Activated naive CD8-positive, alpha-beta T cell treated with anti-CD3 and anti-CD28 coated beads, Interleukin-2, amount 50 U/mL, for 16 hours (primary cell): ENCODE data around the gene SMC6.

Experiments
- DNase-seq: peaks from one replicate; pipeline ENCODE4 v3.0.0-alpha.2; 2020; ENCODE audit warnings: low read depth, low spot score

Gene SMC6

GRCh38 chr2:17765398-17765797 is 11.8 kb upstream of the SMC6 start:
- no peak for DNase-seq

DNA sequence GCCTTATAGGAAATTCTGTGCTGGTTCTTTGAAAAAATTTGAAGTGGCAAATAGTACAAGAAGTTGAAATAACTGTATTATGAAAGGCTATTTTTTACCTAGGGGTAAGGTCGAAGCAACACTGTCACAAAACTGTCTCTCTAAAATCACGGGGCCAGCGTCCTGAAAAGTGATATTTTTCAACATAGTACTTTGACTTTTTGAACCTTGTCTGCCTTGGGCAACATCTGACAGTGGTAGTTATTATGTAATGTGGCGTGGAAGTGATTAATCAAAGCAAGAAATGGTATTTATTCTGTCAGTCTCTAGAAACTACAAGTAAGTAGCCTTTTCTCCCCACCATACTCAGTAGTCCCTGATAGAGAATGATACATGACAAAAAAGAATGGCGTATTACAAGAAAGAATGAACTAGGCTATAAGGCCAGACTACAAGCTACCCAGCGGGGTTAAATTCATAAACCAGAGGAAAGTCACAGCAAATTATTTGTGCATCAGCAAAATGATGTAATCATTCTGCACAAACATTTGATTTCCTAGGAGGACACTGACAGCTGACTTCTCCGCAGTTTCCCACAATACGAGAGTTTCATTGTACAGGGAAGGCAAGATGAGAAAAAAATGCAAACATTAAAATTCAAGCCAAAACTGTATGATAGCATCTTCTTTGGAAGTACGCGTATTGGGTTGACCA is 10.2 kb upstream of the SMC6 start:
- no peak for DNase-seq

- DNase-seq = no peak
Measured at GRCh38 chr2:17762451-17762850, 8.8 kb upstream of the SMC6 start.

- no peak for DNase-seq
Measured at GRCh38 chr2:17759805-17760204, 6.2 kb upstream of the SMC6 start.

DNA sequence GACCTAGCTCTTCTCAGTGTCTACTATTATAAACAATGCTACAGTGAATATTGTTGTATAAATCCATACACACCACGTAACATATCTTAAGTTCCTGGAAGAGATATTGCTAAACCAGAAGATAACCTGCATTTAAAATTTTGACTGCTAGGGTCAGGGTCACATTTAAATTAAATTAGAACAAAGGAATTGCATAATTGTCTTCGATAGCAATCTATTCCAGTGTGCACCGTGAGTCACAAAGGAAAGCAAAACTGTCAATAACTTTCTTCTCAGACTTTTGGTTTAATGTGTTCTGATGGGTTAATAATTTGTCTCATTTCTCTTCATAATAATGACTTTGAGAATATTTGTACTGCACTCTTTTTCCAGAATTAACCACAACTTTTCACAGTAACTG is 4.5 kb upstream of the SMC6 start:
- no peak for DNase-seq

DNA sequence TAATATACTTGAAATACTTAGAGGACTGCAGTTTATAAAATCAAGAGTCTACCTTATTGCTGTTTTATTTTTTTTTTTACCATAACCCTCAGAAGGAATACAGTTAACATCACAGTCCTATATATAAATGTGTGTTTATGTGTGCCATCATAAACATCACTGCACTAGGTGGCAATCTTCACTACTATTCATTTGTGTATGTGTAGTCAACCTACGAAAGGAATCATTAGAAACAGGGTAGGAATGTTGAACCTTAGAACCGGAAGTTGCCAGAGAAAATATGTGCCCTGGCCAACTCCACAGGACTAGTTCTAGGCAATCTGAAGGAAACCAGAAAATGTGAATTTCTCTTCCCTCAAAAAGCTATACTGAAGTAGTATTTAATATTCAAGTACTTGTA is 3.7 kb upstream of the SMC6 start:
- no peak for DNase-seq

GRCh38 chr2:17756668-17757067 is 3.1 kb upstream of the SMC6 start:
- DNase-seq = no peak

DNA sequence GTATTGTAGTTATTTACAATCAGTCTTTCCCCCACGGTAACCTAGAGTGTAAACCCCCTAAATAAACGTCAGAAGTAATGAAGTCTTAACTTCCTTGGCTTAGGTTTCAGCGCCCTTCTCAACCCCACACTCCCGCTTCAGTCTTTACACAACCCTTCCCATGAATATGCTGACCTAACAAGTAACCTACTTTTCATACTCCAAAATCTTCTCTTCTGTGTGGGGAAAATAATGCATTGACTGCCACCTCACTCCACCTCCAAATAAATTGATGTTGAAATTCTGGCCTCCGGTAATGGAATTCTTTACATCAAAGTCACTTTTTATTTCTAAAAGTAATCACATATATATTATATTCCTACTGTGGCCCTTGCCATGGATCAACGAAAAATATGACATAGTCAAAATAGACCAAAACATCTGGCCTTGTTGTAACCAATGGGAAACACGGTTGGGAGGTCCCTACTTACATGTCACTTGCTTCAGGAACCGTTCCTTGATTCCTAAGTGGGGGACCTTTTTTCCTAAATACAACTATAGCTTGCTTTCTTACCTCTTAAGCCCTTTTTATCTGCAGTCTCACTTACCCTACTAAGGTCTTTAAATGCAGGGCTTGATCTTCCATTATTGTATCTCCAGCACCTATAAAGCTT is 1.3 kb upstream of the SMC6 start:
- DNase-seq = no peak

DNA sequence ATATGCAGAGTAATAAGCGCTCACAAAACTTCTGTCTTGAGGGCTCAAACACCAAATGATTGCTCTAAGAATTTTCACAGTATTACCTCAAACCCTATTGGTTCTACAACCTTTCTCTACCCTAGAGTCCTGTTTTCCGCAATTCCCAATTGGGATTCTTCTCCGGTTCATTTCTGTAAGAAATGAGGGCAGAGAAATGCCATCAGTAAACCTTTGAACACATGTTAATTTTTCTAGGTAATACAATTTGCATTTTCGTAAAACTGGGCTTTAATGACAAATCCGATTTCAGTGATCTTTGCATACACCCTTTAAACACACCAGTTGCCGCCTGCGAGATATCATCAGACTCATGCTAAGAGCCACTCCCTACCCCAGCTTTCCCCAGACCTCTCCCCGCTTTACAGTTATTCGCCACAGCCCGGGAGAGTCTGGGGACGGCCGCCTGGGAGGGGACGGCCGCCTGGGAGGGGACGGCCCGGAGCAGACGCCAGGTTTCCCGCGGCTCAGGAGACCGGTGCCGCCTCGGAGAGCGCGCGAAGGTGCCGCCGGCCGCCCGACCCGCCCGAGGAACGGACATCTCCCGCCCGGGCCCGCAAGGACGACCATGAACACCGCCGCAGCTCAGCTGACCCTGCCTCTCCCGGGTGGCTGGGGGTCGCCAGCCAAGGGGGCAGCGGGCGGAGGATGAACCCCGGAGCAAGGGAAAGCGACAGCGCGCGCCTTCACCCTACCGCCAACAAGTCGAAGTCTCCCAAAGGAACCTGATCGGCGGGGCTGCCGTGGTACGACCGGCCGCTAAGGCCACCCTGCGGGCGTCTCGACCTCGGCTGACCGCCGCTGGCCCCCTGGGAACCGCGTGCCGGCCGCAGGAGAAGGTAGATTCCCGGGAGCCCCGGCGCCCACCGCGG is 463 bp downstream of the SMC6 start:
- DNase-seq = no peak

DNA sequence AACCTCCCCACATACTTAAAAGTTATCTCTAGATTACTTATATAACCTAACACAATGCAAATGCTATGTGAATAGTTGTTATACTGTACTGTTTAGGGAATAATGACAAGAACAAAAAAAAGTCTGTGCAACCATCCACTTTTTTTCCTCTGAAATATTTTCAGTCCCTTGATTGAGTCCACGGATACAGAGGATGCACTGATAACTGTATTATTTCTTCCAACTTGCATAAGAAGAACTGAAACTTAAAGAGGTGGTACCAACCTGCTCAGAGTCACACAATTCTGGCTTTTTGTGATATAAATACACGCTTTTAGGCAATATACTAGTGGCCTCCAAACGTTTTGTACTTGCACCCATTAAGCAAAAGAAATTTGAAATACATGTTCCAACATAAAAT is 1.4 kb downstream of the SMC6 start:
- DNase-seq = no peak

DNA sequence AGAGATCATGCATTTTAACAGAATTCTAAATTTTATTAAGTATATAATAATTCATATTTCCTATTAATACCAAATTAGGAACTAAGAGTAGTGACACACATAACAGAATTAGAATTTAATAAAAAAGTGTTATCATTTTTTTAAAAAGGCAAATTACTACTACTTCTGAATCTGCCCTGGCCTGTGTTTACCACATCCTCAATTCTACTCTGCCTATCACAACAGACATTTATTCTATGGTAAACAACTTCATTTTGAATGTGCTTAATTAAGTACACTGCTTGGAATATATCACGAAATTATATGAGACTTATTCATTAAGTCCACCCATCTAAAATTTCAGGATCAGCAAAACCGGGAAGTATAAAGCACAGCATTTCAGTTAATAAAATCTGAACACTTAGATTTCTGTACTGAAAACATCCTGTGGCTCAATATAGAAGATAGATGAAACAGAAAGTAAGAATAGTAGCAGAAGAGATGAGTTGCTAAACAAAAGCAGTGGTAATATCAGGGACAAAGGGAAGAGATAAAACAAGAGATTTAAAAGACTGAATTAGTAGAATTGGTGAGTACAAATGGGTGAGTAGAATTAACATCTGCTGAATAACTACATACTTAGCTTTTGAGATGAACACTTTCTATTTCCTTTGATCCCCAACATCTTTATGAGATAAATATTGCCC is 3.7 kb downstream of the SMC6 start:
- no peak for DNase-seq

DNA sequence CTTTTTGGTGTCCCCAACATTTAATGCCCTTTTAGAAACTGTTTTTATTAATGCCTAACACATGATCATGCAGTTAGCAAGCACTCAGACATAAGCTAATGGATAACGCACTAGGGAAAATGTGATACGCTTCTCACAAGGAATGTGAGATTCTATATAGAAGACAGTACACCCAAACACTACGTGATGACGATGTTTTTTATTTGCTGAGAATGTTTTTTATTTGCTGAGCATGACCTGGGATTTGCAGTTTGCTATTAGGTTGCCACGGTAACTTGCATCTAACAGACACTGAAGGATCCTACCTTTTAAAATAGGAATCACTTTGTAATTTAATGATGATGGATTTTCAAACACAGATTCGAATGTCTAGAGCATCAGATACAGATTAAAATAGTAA is 4.9 kb downstream of the SMC6 start:
- DNase-seq = no peak

GRCh38 chr2:17747684-17748452 is 5.7 kb downstream of the SMC6 start:
- no peak for DNase-seq

- DNase-seq = no peak
Measured at GRCh38 chr2:17740203-17740602, 13.4 kb downstream of the SMC6 start.

GRCh38 chr2:17736989-17737388 is 16.6 kb downstream of the SMC6 start:
- no peak for DNase-seq

DNA sequence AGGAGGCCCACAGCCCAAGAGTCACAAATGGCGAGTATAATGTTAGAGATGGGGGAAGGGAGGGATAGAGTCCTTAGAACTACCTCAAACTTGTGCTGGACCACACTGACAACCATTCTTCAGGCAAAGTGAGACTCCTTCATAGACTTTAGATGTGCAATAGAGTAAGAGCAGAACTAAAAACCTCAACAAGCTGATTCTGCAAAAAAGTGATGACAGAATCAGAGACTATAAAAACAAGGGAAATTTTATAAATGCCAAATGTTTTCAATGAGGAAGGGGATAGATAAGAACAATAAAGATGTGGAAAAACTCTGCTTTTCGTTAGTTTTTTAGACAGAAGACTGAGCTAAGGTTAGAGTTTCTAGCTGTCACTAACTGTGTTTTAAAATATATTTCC is 17.7 kb downstream of the SMC6 start:
- no peak for DNase-seq

GRCh38 chr2:17733599-17733998 is 20.0 kb downstream of the SMC6 start:
- no peak for DNase-seq

GRCh38 chr2:17729880-17730279 is 23.7 kb downstream of the SMC6 start:
- DNase-seq = no peak

DNA sequence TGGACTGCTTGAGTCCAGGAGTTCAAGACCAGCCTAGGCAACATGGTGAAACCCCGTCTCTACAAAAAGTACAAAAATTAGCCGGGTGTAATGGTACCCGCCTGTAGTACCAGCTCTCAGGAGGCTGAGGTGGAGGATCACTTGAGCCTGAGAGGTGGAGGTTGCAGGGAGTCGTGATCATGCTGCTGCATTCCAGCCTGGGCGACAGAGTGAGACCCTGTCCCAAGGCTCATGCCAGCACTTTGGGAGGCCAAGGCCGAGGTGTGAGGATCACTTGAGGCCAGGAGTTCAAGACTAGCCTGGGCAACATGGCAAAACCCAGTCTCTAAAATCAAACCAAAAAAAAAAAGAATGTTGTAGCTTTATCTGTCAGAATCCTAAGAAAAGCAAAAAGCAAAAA is 25.4 kb downstream of the SMC6 start:
- no peak for DNase-seq

DNA sequence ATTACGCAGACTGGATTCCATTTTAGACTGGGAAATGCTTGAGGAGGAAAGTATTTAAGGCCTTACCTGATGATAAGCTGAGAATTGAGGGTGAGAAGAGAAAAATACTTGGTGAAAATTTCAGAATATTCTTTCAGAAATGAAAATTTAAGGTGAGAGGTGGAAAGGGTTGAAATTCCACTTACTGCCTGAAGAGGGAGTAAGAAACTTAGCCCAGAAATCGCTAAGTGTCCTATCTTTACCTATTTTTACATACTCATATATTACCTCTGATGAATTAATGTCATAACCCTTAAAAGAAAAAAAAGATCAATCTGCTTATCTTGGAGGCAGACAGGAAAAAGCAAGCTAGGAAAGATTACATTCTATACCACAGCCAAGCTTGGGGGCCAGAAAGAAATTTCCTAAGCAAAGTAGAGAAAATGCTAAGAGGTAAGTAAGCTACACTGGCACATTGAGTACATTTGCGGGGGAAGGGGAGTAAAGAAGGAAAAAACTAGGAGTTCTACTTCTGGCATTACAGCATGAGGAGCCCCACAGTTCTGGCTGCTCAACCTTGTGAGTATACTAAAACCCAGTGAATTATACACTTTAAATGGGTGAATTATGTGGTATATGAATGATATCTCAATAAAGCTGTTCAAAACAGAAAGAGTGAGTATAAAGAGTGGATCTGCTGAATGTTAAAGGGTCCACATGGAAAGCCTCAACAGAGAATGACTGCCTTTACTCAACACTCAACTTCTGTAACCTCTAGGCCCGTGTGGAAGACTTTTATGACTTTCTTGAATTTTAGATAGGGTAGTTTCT is 33.8 kb downstream of the SMC6 start:
- DNase-seq = no peak
